ENCODE results near the gene AGPAT4. TPM values are rescaled to one million over a fixed set of nuclear protein-coding genes. Genes with fewer than 3 reads are reported as not detected.

Gene AGPAT4
- total RNA-seq, 1 experiment from 2014 or later, result 15.5 TPM

DNA sequence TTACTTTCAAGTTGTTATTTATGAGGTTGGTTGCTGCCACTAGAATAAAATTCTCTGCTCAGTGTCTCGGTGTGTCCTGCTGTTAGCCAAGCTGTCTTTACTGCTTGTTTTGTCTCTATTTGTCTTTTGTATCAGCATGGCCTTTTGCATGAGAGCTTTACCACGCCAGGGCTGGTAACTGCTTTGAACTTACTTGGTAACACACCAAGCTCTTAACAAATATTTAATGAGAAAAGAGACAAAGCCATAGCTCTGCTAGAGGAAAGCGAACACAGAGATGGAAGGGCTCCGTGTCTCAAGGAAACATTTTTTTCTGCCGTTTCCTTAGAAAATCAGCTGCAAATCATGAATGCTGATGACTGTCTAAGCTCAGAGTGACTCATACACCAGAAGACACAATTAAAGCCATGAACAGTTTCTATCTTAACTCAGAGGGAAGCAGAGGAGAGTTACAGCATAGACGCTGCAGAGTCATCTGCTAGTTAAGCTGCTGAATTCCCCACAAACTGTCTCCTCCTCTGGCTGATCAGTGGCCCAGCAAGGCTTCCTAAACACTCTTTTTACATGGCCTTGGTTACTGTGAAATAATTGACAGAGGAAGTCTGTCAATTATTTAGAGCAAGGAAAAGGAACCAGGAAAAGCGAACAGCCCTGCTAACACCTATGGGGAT, 44.8 kb downstream of the AGPAT4 start:
- Histone ChIP-seq H3K4me2 (ENCODE audit: low read length) (peak overlapping the region; percentile 37), H3K79me2 (ENCODE audit: insufficient read depth, low read length) (no peaks in the 10 kb centered on the region), H3K4me3 (replicated peaks in 1 of 2; ENCODE audit: low read depth in 1 of 2, low read length in 2 of 2) (no peak overlapping the region), H3K27me3 (ENCODE audit: insufficient read depth, low read length) (no peaks in the 10 kb centered on the region), H3K4me1 (ENCODE audit: control insufficient read depth in 1 of 2, insufficient read depth in 2 of 2, low read length in 2 of 2) (peaks cover 2 to 60% of the 10 kb centered on the region in 2 experiments), H3K9me2 (ENCODE audit: insufficient read depth) (no peaks in the 10 kb centered on the region), H2AFZ (ENCODE audit: low read depth, low read length, poor library complexity, severe bottlenecking) (no peak overlapping the region), H3K9me3 (ENCODE audit: control insufficient read depth in 1 of 2, insufficient read depth in 1 of 2, low read depth in 1 of 2, low read length in 2 of 2) (no peaks in the 10 kb centered on the region), H3K9ac (ENCODE audit: low read length) (peak overlapping the region; percentile 26; the same call in 1 of the 2 replicates), H3K36me3 (ENCODE audit: control insufficient read depth in 1 of 2, insufficient read depth in 2 of 2, low read length in 2 of 2) (no peaks in the 10 kb centered on the region), H3K27ac (ENCODE audit: low read depth, low read length) (no peak overlapping the region), H4K20me1 (ENCODE audit: insufficient read depth) (no peaks in the 10 kb centered on the region)
- ATAC-seq (no peak), DNase-seq (ENCODE audit: low read depth, low spot score) (no peak)
- TF ChIP-seq FOSL1 (IDR thresholded peaks at IDR 0.05; ENCODE audit: low read depth) (peak; percentile 26; the same call in 1 of the 2 replicates), CBX3 (IDR thresholded peaks at IDR 0.05; ENCODE audit: low read depth) (no peak), EZH2phosphoT487 (IDR thresholded peaks at IDR 0.05; ENCODE audit: borderline replicate concordance) (no peak)
- CTCF ChIA-PET, result no interaction called here
- POLR2A ChIA-PET, result no interaction called here
- no TSS peak for BruUV-seq (replicated peaks)
- intact Hi-C loops (cut with micrococcal nuclease), result loop anchor here (5.0 kb wide), 1 partner anchor 88 kb away; no protein-coding TSS in a partner anchor
- RAD21 ChIA-PET (ENCODE audit: low non-redundant PET in 1 of 2, low total read pairs in 2 of 2, uncharacterized antibody in 2 of 2, unreplicated experiment in 2 of 2), result no interaction called here

DNA sequence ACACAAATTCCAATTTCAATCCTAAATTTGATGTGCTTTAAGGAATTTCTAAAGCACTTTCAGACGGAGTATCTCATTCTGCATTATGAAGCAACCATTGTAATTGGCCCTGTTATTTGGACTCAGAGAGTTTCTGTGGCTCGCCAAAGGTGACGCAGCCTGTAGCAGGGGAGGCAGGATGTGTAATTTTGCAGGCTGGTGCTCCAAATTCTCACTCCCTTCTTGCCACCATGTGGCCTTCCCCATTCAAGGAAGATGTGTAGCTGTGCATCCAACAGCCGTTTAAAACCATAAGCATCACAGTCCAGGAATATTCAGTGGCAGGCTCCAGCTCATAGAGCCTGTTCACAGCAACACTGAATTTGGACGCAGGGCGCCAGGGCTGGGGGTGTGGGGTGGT, 45.8 kb downstream of the AGPAT4 start:
- Histone ChIP-seq H3K9me2 (ENCODE audit: insufficient read depth) (no peaks in the 10 kb centered on the region), H3K27me3 (ENCODE audit: insufficient read depth, low read length) (no peaks in the 10 kb centered on the region), H3K79me2 (ENCODE audit: insufficient read depth, low read length) (no peaks in the 10 kb centered on the region), H3K4me2 (ENCODE audit: low read length) (no peak overlapping the region), H3K9ac (ENCODE audit: low read length) (no peak overlapping the region), H3K4me1 (ENCODE audit: control insufficient read depth in 1 of 2, insufficient read depth in 2 of 2, low read length in 2 of 2) (peaks cover 2 to 62% of the 10 kb centered on the region in 2 experiments), H3K9me3 (ENCODE audit: control insufficient read depth in 1 of 2, insufficient read depth in 1 of 2, low read depth in 1 of 2, low read length in 2 of 2) (no peaks in the 10 kb centered on the region), H3K27ac (ENCODE audit: low read depth, low read length) (no peak overlapping the region), H3K36me3 (ENCODE audit: control insufficient read depth in 1 of 2, insufficient read depth in 2 of 2, low read length in 2 of 2) (no peaks in the 10 kb centered on the region), H4K20me1 (ENCODE audit: insufficient read depth) (no peaks in the 10 kb centered on the region), H3K4me3 (replicated peaks in 1 of 2; ENCODE audit: low read depth in 1 of 2, low read length in 2 of 2) (no peak overlapping the region), H2AFZ (ENCODE audit: low read depth, low read length, poor library complexity, severe bottlenecking) (no peak overlapping the region)
- no peak for DNase-seq (ENCODE audit: low read depth, low spot score)
- ChIA-PET RAD21 (ENCODE audit: low non-redundant PET in 1 of 2, low total read pairs in 2 of 2, uncharacterized antibody in 2 of 2, unreplicated experiment in 2 of 2) (no interaction called here), CTCF (no interaction called here), POLR2A (no interaction called here)
- TF ChIP-seq POLR2AphosphoS5 (IDR thresholded peaks at IDR 0.05; ENCODE audit: low read depth, low read length) (no peak), ZNF274 (IDR thresholded peaks at IDR 0.05; ENCODE audit: low read depth, low read length) (no peak), EZH2 (IDR thresholded peaks at IDR 0.05) (no peak), SP1 (IDR thresholded peaks at IDR 0.05; ENCODE audit: low read depth) (no peak), SRF (IDR thresholded peaks at IDR 0.05; ENCODE audit: low read depth) (no peak), ELF1 (IDR thresholded peaks at IDR 0.05; ENCODE audit: borderline replicate concordance, low read depth) (no peak), TCF7L2 (IDR thresholded peaks at IDR 0.05; ENCODE audit: borderline replicate concordance, extremely low read depth, insufficient read depth, insufficient read length) (no peak), CBX3 (IDR thresholded peaks at IDR 0.05; ENCODE audit: low read depth) (no peak), POLR2A (IDR thresholded peaks at IDR 0.05; ENCODE audit: borderline replicate concordance, extremely low read depth, insufficient read depth, insufficient read length) (no peak)
- TF ChIP-seq, protein P1, sequence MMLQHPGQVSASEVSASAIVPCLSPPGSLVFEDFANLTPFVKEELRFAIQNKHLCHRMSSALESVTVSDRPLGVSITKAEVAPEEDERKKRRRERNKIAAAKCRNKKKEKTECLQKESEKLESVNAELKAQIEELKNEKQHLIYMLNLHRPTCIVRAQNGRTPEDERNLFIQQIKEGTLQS (IDR thresholded peaks at IDR 0.05), result no peak
- TF ChIP-seq, protein P2, sequence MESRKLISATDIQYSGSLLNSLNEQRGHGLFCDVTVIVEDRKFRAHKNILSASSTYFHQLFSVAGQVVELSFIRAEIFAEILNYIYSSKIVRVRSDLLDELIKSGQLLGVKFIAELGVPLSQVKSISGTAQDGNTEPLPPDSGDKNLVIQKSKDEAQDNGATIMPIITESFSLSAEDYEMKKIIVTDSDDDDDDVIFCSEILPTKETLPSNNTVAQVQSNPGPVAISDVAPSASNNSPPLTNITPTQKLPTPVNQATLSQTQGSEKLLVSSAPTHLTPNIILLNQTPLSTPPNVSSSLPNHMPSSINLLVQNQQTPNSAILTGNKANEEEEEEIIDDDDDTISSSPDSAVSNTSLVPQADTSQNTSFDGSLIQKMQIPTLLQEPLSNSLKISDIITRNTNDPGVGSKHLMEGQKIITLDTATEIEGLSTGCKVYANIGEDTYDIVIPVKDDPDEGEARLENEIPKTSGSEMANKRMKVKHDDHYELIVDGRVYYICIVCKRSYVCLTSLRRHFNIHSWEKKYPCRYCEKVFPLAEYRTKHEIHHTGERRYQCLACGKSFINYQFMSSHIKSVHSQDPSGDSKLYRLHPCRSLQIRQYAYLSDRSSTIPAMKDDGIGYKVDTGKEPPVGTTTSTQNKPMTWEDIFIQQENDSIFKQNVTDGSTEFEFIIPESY (IDR thresholded peaks at IDR 0.05; ENCODE audit: extremely low read depth, insufficient replicate concordance, low read length), result no peak
- no peak for ATAC-seq
- BruUV-seq (replicated peaks), result no TSS peak
- intact Hi-C loops (cut with micrococcal nuclease), result loop anchor here (5.0 kb wide), 1 partner anchor 89 kb away; no protein-coding TSS in a partner anchor

Measured in HCT116 (cell line).